Measurements from ENCODE around the gene SLC50A1.
A peak's percentile ranks its signal among the peaks of the same experiment; 100 is the strongest.

The SLC50A1 gene

GRCh38 chr1:155172732-155173477 is 37.3 kb downstream of the SLC50A1 start, which contains the start of gene KRTCAP2:
TSS of gene KRTCAP2 (minus strand) at chr1:155173304. CDS start at chr1:155173224, 80 bp downstream.
- DNase-seq = peak; percentile 98

GRCh38 chr1:155173478-155174323 is 38.0 kb downstream of the SLC50A1 start, which contains the start of gene TRIM46:
TSS of gene TRIM46 (plus strand) at chr1:155173849. CDS start at chr1:155173967, 118 bp downstream.
- DNase-seq = no peak

- no peak for DNase-seq
Observed at GRCh38 chr1:155174324-155175280, 39.0 kb downstream of the SLC50A1 start.

- no peak for DNase-seq
Observed at GRCh38 chr1:155175281-155175926, 39.8 kb downstream of the SLC50A1 start.

GRCh38 chr1:155175927-155176371 is 40.3 kb downstream of the SLC50A1 start:
- DNase-seq = no peak

- peak; percentile 62 for DNase-seq
Observed at GRCh38 chr1:155176544-155177071, 41.0 kb downstream of the SLC50A1 start.

- no peak for DNase-seq
Observed at GRCh38 chr1:155177192-155177917, 41.7 kb downstream of the SLC50A1 start.

- DNase-seq = no peak
Observed at GRCh38 chr1:155177918-155178281, 42.2 kb downstream of the SLC50A1 start.

- DNase-seq = no peak
Observed at GRCh38 chr1:155178441-155179111, 42.9 kb downstream of the SLC50A1 start.

- no peak for DNase-seq
Observed at GRCh38 chr1:155179112-155180031, 43.7 kb downstream of the SLC50A1 start.

- no peak for DNase-seq
Observed at GRCh38 chr1:155181371-155182051, 45.9 kb downstream of the SLC50A1 start.

GRCh38 chr1:155182052-155182550 is 46.4 kb downstream of the SLC50A1 start:
- DNase-seq = no peak

GRCh38 chr1:155183775-155184221 is 48.1 kb downstream of the SLC50A1 start:
- no peak for DNase-seq

GRCh38 chr1:155184351-155184811 is 48.7 kb downstream of the SLC50A1 start:
- DNase-seq = no peak

GRCh38 chr1:155184835-155185782 is 49.5 kb downstream of the SLC50A1 start:
- no peak for DNase-seq

- DNase-seq = no peak
Observed at GRCh38 chr1:155185783-155186066, 50.1 kb downstream of the SLC50A1 start.

GRCh38 chr1:155186067-155186793 is 50.6 kb downstream of the SLC50A1 start:
- DNase-seq = no peak
